IPS-18c (cell line): ENCODE measurements around the gene KLHL30.

ENCODE experiments used
- H3K4me3 ChIP-seq: 2 replicates; pipeline ENCODE4 v1.7.0; 2013; ENCODE audit warnings: low read depth, mild to moderate bottlenecking, low read length, moderate library complexity; ENCODE audit not compliant: insufficient read depth
- H3K9me3 ChIP-seq: one replicate; pipeline ENCODE4 v1.6.1; 2013; ENCODE audit warnings: mild to moderate bottlenecking, low read length, moderate library complexity; ENCODE audit not compliant: control insufficient read depth, insufficient read depth

The KLHL30 gene

GRCh38 chr2:238138331-238139195 lies at the start of gene KLHL30:
KLHL30 (plus strand) TSS chr2:238138668; CDS start chr2:238140755, 2,087 bp downstream.
- Histone ChIP-seq H3K9me3 (no peaks in the 10 kb centered on the region), H3K4me3 (no peak within 1 kb of the TSS)

GRCh38 chr2:238090887-238091286 lies 47.6 kb upstream of the KLHL30 start:
- Histone ChIP-seq H3K4me3 (no peak overlapping the region), H3K9me3 (no peaks in the 10 kb centered on the region)

GRCh38 chr2:238091436-238092060 lies 46.9 kb upstream of the KLHL30 start:
- no peaks in the 10 kb centered on the region for H3K9me3 ChIP-seq
- no peak overlapping the region for H3K4me3 ChIP-seq

GRCh38 chr2:238092486-238093035 lies 45.9 kb upstream of the KLHL30 start:
- Histone ChIP-seq H3K9me3 (no peaks in the 10 kb centered on the region), H3K4me3 (no peak overlapping the region)

GRCh38 chr2:238093181-238094140 lies 45.0 kb upstream of the KLHL30 start:
- H3K4me3 ChIP-seq, result no peak overlapping the region
- no peaks in the 10 kb centered on the region for H3K9me3 ChIP-seq

GRCh38 chr2:238094438-238095022 lies 43.9 kb upstream of the KLHL30 start:
- no peak overlapping the region for H3K4me3 ChIP-seq
- no peaks in the 10 kb centered on the region for H3K9me3 ChIP-seq

GRCh38 chr2:238095143-238095542 lies 43.3 kb upstream of the KLHL30 start:
- no peaks in the 10 kb centered on the region for H3K9me3 ChIP-seq
- no peak overlapping the region for H3K4me3 ChIP-seq

GRCh38 chr2:238096311-238097011 lies 42.0 kb upstream of the KLHL30 start:
- Histone ChIP-seq H3K4me3 (no peak overlapping the region), H3K9me3 (no peaks in the 10 kb centered on the region)

- H3K4me3 ChIP-seq, result no peak overlapping the region
- no peaks in the 10 kb centered on the region for H3K9me3 ChIP-seq
Observed at GRCh38 chr2:238097201-238097987, 41.1 kb upstream of the KLHL30 start.

GRCh38 chr2:238097988-238098871 lies 40.2 kb upstream of the KLHL30 start:
- Histone ChIP-seq H3K9me3 (no peaks in the 10 kb centered on the region), H3K4me3 (no peak overlapping the region)

GRCh38 chr2:238098901-238099713 lies 39.4 kb upstream of the KLHL30 start:
- H3K9me3 ChIP-seq, result no peaks in the 10 kb centered on the region
- no peak overlapping the region for H3K4me3 ChIP-seq

- H3K4me3 ChIP-seq, result no peak overlapping the region
Observed at GRCh38 chr2:238099714-238100048, 38.8 kb upstream of the KLHL30 start.

GRCh38 chr2:238100049-238100820 lies 38.2 kb upstream of the KLHL30 start, which contains the start of gene ESPNL:
ESPNL (plus strand) TSS chr2:238100340; CDS start chr2:238100420, 80 bp downstream.
- Histone ChIP-seq H3K9me3 (no peaks in the 10 kb centered on the region), H3K4me3 (no peak within 1 kb of the TSS)

More at GRCh38 chr2:238099714-238100048, 38.8 kb upstream of the KLHL30 start:
- no peaks in the 10 kb centered on the region for H3K9me3 ChIP-seq
